Keratinocyte (primary cell): ENCODE results near the gene CACFD1.

Source experiments
- CTCF ChIP-seq, 3 experiments: IDR thresholded peaks in 1 of 3; conservative IDR thresholded peaks in 1 of 3; optimal IDR thresholded peaks in 1 of 3; 2 replicates in 2 of 3; 3 replicates in 1 of 3; pipeline versions ENCODE3 to v1.5.1; 2011; ENCODE audit warnings: low read length in 3 of 3, mild to moderate bottlenecking in 3 of 3, moderate library complexity in 2 of 3, control low read depth in 1 of 3, inconsistent platforms in 1 of 3; ENCODE audit not compliant: insufficient read depth in 2 of 3; ENCODE audit errors: extremely low read depth in 1 of 3
- EZH2 ChIP-seq: IDR thresholded peaks from one replicate; pipeline ENCODE4 v1.6.1; 2012; ENCODE audit warnings: inconsistent platforms, mild to moderate bottlenecking, low read length, moderate library complexity

- TF ChIP-seq CTCF (optimal IDR thresholded peaks at IDR 0.05 in 1 of 3, IDR thresholded peaks at IDR 0.05 in 1 of 3, conservative IDR thresholded peaks at IDR 0.05 in 1 of 3; ENCODE audit: extremely low read depth in 1 of 3, insufficient read depth in 2 of 3, low read length in 3 of 3), result no peak
- no peak for TF ChIP-seq EZH2
These were observed 18.4 kb downstream of the CACFD1 start for GRCh38 chr9:133477992-133478850.
